Skeletal muscle cell (primary cell): ENCODE results near the gene DYNLT5.

Experiments used
- DNase-seq: peaks from one replicate; pipeline ENCODE4 v3.0.0-alpha.2; 2010; ENCODE audit warnings: low read depth
- H3K4me3 ChIP-seq: 2 replicates; pipeline ENCODE4 v1.5.1; 2011; ENCODE audit warnings: low read depth, mild to moderate bottlenecking, control low read depth, low read length, moderate library complexity

Gene DYNLT5

GRCh38 chr1:66745451-66745850, 6.8 kb upstream of the DYNLT5 start:
- DNase-seq = no peak
- no peak overlapping the region for H3K4me3 ChIP-seq

GRCh38 chr1:66747501-66747900, 4.8 kb upstream of the DYNLT5 start:
- H3K4me3 ChIP-seq = no peak overlapping the region
- no peak for DNase-seq

- DNase-seq = no peak
- no peak overlapping the region for H3K4me3 ChIP-seq
These were observed 1.7 kb upstream of the DYNLT5 start for GRCh38 chr1:66750577-66750976.

GRCh38 chr1:66751160-66751559, 1.1 kb upstream of the DYNLT5 start:
- no peak overlapping the region for H3K4me3 ChIP-seq
- no peak for DNase-seq

- DNase-seq = no peak
- peak overlapping the region; percentile 46 for H3K4me3 ChIP-seq
These were observed 562 bp downstream of the DYNLT5 start for GRCh38 chr1:66752671-66753371.

- DNase-seq = no peak
- no peak overlapping the region for H3K4me3 ChIP-seq
These were observed 5.5 kb downstream of the DYNLT5 start for GRCh38 chr1:66757722-66758240.

GRCh38 chr1:66758241-66758755, 6.0 kb downstream of the DYNLT5 start:
- no peak for DNase-seq
- H3K4me3 ChIP-seq = no peak overlapping the region

- no peak overlapping the region for H3K4me3 ChIP-seq
- no peak for DNase-seq
These were observed 8.2 kb downstream of the DYNLT5 start for GRCh38 chr1:66760506-66760905.

GRCh38 chr1:66761221-66761620, 9.0 kb downstream of the DYNLT5 start:
- H3K4me3 ChIP-seq = no peak overlapping the region
- DNase-seq = no peak

- H3K4me3 ChIP-seq = no peak overlapping the region
- peak; percentile 24 for DNase-seq
These were observed 12.8 kb downstream of the DYNLT5 start for GRCh38 chr1:66764994-66765578.

GRCh38 chr1:66767626-66768025, 15.4 kb downstream of the DYNLT5 start:
- no peak for DNase-seq
- H3K4me3 ChIP-seq = no peak overlapping the region

- H3K4me3 ChIP-seq = no peak overlapping the region
- DNase-seq = no peak
These were observed 16.7 kb downstream of the DYNLT5 start for GRCh38 chr1:66768965-66769364.

- H3K4me3 ChIP-seq = no peak overlapping the region
- DNase-seq = no peak
These were observed 17.4 kb downstream of the DYNLT5 start for GRCh38 chr1:66769512-66770229.

GRCh38 chr1:66770240-66770639, 18.0 kb downstream of the DYNLT5 start:
- H3K4me3 ChIP-seq = no peak overlapping the region
- no peak for DNase-seq

- no peak overlapping the region for H3K4me3 ChIP-seq
- no peak for DNase-seq
These were observed 18.4 kb downstream of the DYNLT5 start for GRCh38 chr1:66770694-66771093.

GRCh38 chr1:66773227-66773626, 21.0 kb downstream of the DYNLT5 start:
- H3K4me3 ChIP-seq = no peak overlapping the region
- no peak for DNase-seq

GRCh38 chr1:66774438-66774837, 22.2 kb downstream of the DYNLT5 start:
- DNase-seq = no peak
- no peak overlapping the region for H3K4me3 ChIP-seq

- DNase-seq = no peak
- H3K4me3 ChIP-seq = no peak overlapping the region
These were observed 23.4 kb downstream of the DYNLT5 start for GRCh38 chr1:66775646-66776045.

- no peak overlapping the region for H3K4me3 ChIP-seq
- no peak for DNase-seq
These were observed 25.6 kb downstream of the DYNLT5 start for GRCh38 chr1:66777831-66778230.

- H3K4me3 ChIP-seq = no peak overlapping the region
- no peak for DNase-seq
These were observed 26.0 kb downstream of the DYNLT5 start for GRCh38 chr1:66778266-66778665.
